DOHH2 (cell line): ENCODE data around the gene NUP50.

Experiments
- H3F3A ChIP-seq: fragments of 200-600 bp; sonication (generic), shearing (Covaris generic); 2 replicates; pipeline ENCODE4 v1.6.0; 2016; ENCODE audit warnings: antibody characterized with exemption, mild to moderate bottlenecking; ENCODE audit not compliant: control insufficient read depth, insufficient read depth
- H3K27ac ChIP-seq: fragments of 200-600 bp; sonication (generic); 2 replicates; pipeline ENCODE4 v1.5.1; 2014; ENCODE audit warnings: low read depth, mild to moderate bottlenecking, low read length, moderate library complexity
- H3K27me3 ChIP-seq: fragments of 200-600 bp; sonication (generic); 2 replicates; pipeline ENCODE4 v1.6.1; 2014; ENCODE audit warnings: mild to moderate bottlenecking, low read length, mixed read lengths; ENCODE audit not compliant: control insufficient read depth
- H3K36me3 ChIP-seq: fragments of 200-600 bp; sonication (generic); 2 replicates; pipeline ENCODE4 v1.6.1; 2014; ENCODE audit warnings: mild to moderate bottlenecking, low read length, moderate library complexity, mixed read lengths; ENCODE audit not compliant: control insufficient read depth
- H3K4me1 ChIP-seq: fragments of 200-600 bp; sonication (generic); 2 replicates; pipeline ENCODE4 v1.6.1; 2014; ENCODE audit warnings: mild to moderate bottlenecking, low read length, mixed read lengths; ENCODE audit not compliant: control insufficient read depth
- H3K4me2 ChIP-seq: fragments of 200-600 bp; sonication (generic); 2 replicates; pipeline ENCODE4 v1.6.0; 2014; ENCODE audit warnings: mild to moderate bottlenecking, low read length, moderate library complexity
- H3K4me3 ChIP-seq: fragments of 200-600 bp; sonication (generic); 2 replicates; pipeline ENCODE4 v1.5.1; 2014; ENCODE audit warnings: mild to moderate bottlenecking, low read length, mixed read lengths
- H3K79me2 ChIP-seq: fragments of 200-600 bp; sonication (generic); 2 replicates; pipeline ENCODE4 v1.6.1; 2014; ENCODE audit warnings: mild to moderate bottlenecking, low read length, mixed read lengths; ENCODE audit not compliant: control insufficient read depth
- H3K9me2 ChIP-seq: fragments of 200-600 bp; sonication (generic); replicated peaks from 2 replicates; pipeline ENCODE4 v1.6.1; 2014; ENCODE audit warnings: mild to moderate bottlenecking, low read length, mixed read lengths; ENCODE audit not compliant: control insufficient read depth
- H3K9me3 ChIP-seq: fragments of 200-600 bp; sonication (generic); 2 replicates; pipeline ENCODE4 v1.6.1; 2014; ENCODE audit warnings: antibody characterized with exemption, low read length, mixed read lengths; ENCODE audit not compliant: control insufficient read depth, insufficient read depth
- H4K20me1 ChIP-seq: fragments of 200-600 bp; sonication (generic); 2 replicates; pipeline ENCODE4 v1.6.0; 2014; ENCODE audit warnings: low read depth, mild to moderate bottlenecking, antibody characterized with exemption, low read length, moderate library complexity; ENCODE audit not compliant: control insufficient read depth, insufficient read depth
- EZH2phosphoT487 ChIP-seq: fragments of 200-600 bp; sonication (generic); IDR thresholded peaks from 2 replicates; pipeline ENCODE4 v1.6.1; 2017; ENCODE audit warnings: borderline replicate concordance, mild to moderate bottlenecking, antibody characterized with exemption, low read length, moderate library complexity, mixed read lengths
- TF ChIP-seq, protein P1 (sequence below): fragments of 200-600 bp; sonication (generic); IDR thresholded peaks from one replicate; pipeline ENCODE4 v1.5.1; 2014; ENCODE audit warnings: antibody characterized with exemption, mild to moderate bottlenecking, low read depth, low read length; ENCODE audit not compliant: poor library complexity, severe bottlenecking

The NUP50 gene

DNA sequence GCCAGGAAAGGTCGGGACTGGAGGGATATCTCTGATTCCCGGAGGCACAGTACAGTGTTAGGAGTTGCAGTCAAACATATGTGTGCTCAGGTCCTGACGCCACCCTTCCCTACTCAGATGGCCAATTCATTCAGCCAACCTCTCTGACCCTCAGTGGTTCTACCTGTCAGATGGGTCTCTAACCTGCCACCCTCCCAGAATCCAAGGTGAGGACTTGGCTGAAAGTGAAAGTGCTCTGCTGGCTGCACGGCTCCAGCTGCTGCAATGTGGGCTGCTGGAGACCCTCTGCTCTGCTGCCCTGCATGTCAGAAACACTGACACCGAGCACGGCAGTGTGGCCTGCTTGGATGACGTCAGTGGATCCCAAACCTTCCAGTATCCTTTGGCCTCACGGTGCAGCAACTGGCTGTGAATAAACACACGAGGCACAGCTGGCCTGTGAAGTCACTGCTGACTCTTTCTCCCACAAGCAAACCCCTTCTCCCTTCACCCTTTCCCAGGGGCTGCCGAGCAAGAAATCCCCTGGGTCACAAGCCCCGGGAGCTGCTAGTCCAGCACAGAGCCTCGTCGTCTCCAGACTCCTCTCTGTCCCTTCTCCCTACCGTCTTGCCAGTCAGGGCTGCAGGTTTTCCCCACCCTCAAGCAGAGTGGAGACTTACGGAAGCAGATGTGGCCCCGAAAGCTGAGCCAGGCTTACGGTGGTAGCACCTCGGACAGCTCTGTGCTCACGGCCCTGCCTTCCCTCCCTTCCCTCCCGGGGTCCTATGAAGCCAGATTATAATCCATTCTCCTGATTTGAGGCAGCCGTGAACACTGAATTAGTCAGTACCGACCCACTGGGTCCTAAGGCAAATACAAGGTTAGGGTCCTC, 52.6 kb downstream of the NUP50 start:
- no peak overlapping the region for H3K4me2 ChIP-seq
- H3K79me2 ChIP-seq: peaks cover 73% of the 10 kb centered on the region
- no peaks in the 10 kb centered on the region for H3K9me2 ChIP-seq
- H4K20me1 ChIP-seq: peaks cover 13% of the 10 kb centered on the region; the same call in 1 of the 2 replicates
- peaks cover 23% of the 10 kb centered on the region for H3K4me1 ChIP-seq
- no peak overlapping the region for H3K27ac ChIP-seq
- TF ChIP-seq EZH2phosphoT487: no peak
- TF ChIP-seq, protein P1, sequence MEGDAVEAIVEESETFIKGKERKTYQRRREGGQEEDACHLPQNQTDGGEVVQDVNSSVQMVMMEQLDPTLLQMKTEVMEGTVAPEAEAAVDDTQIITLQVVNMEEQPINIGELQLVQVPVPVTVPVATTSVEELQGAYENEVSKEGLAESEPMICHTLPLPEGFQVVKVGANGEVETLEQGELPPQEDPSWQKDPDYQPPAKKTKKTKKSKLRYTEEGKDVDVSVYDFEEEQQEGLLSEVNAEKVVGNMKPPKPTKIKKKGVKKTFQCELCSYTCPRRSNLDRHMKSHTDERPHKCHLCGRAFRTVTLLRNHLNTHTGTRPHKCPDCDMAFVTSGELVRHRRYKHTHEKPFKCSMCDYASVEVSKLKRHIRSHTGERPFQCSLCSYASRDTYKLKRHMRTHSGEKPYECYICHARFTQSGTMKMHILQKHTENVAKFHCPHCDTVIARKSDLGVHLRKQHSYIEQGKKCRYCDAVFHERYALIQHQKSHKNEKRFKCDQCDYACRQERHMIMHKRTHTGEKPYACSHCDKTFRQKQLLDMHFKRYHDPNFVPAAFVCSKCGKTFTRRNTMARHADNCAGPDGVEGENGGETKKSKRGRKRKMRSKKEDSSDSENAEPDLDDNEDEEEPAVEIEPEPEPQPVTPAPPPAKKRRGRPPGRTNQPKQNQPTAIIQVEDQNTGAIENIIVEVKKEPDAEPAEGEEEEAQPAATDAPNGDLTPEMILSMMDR: no peak
- no peak overlapping the region for H3K4me3 ChIP-seq
- H3F3A ChIP-seq: no peaks in the 10 kb centered on the region
- no peaks in the 10 kb centered on the region for H3K27me3 ChIP-seq
- H3K36me3 ChIP-seq: peaks cover 5% of the 10 kb centered on the region; the same call in 1 of the 2 replicates
- no peaks in the 10 kb centered on the region for H3K9me3 ChIP-seq

DNA sequence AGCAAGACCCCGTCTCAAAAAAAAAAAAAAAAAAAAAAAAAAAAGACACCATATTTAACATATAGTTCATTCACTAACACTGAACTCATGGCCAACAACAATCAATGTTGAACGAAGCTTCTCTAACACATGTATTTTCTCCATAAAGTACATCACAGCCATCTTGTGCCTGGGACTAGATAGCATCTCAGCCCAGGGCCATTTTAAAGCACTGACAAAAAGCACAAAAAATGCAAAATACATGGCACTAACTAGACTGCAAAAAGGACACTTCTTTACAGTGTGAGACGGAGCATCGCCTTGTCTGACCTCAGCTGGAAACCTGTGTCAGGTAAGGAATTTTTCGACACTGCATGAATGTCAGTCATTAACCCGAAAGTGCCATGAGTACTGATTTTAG, 53.6 kb downstream of the NUP50 start:
- no peaks in the 10 kb centered on the region for H3K27me3 ChIP-seq
- H3K36me3 ChIP-seq: no peaks in the 10 kb centered on the region
- H3K27ac ChIP-seq: no peak overlapping the region
- H3K9me2 ChIP-seq: no peaks in the 10 kb centered on the region
- H3K9me3 ChIP-seq: no peaks in the 10 kb centered on the region
- H3K4me3 ChIP-seq: no peak overlapping the region
- no peaks in the 10 kb centered on the region for H3F3A ChIP-seq
- TF ChIP-seq EZH2phosphoT487: no peak
- TF ChIP-seq, protein P1: no peak
- H3K4me1 ChIP-seq: peaks cover 26% of the 10 kb centered on the region
- no peak overlapping the region for H3K4me2 ChIP-seq
- peaks cover 83% of the 10 kb centered on the region for H3K79me2 ChIP-seq
- H4K20me1 ChIP-seq: peaks cover 13% of the 10 kb centered on the region; the same call in 1 of the 2 replicates

DNA sequence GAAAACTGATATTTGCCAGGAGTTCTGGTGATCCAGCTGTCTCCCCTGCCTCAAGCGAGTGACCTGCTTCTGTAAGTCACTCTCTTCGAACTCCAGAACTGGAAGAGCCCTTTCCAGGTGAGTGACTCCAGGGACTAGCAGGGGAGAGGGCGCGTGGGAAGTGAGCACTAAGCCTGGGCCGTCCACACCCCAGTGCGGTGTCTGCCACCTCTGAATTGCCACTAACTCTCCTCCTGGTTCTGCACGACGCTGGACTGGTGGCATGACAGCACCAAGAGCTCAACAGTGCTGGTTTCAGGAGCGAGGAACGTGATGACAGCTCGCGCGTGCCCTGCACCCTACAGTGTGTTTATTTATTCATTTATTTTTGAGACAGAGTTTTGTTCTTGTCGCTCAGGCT, 54.1 kb downstream of the NUP50 start:
- Histone ChIP-seq H3F3A (no peaks in the 10 kb centered on the region), H3K79me2 (peaks cover 85% of the 10 kb centered on the region), H3K4me1 (peaks cover 27% of the 10 kb centered on the region), H3K9me3 (no peaks in the 10 kb centered on the region), H3K4me2 (no peak overlapping the region), H3K9me2 (no peaks in the 10 kb centered on the region), H3K4me3 (no peak overlapping the region), H3K27ac (no peak overlapping the region), H3K27me3 (no peaks in the 10 kb centered on the region), H4K20me1 (peaks cover 13% of the 10 kb centered on the region; the same call in 1 of the 2 replicates), H3K36me3 (no peaks in the 10 kb centered on the region)
- no peak for TF ChIP-seq EZH2phosphoT487
- TF ChIP-seq, protein P1: no peak
